Right cardiac atrium (tissue), 5 donors: Measurements from ENCODE around the gene FCN2. TPM values are rescaled to one million over a fixed set of nuclear protein-coding genes. Genes with fewer than 3 reads are reported as not detected.

ENCODE experiments used
- microRNA-seq, 2 donors: library from miRNA; unstranded; fragments of <30 nt; microRNA quantifications; one replicate each; pipeline ENCODE4 v1.2.0, GENCODE V29; 2020 to 2021
- polyA plus RNA-seq: library from polyadenylated mRNA; stranded (reverse); fragments of 200-250 nt; gene quantifications from one replicate; pipeline ENCODE4 v1.2.3, GENCODE V29; 2013
- total RNA-seq, 4 donors: library from RNA; stranded (reverse); fragmentation: NEBNext Ultra II Directional; extraction: Animal tissue kit (Norgen Biotek cat#: 25700); gene quantifications; one replicate each; pipeline ENCODE4 v1.2.1, GENCODE V29; 2021
- donor health status: healthy with polysubstance abuse.
- donor health status: DM: no; HTN: yes; CAD: no.
- donor health status: DM: no; HTN: no; CAD: no.
- donor health status: DM: no; HTN: yes; CAD: no; lungs with severe emphysema.
- donor health status: DM: yes; HTN: yes; CAD: no.

The FCN2 gene
- total and polyA plus RNA-seq, 5 donors, result 0.72 TPM; not detected in 4

Small RNA genes within 50 kb of the gene (microRNA-seq; reads per million reads assigned to microRNA genes)
- gene MIR3689A, result 0 reads per million in 2 donors
- gene MIR3689B, result 0 reads per million in 2 donors
- 0 reads per million in 2 donors for gene MIR3689C
- 0 reads per million in 2 donors for gene MIR3689D1
- gene MIR3689D2, result 0 reads per million in 2 donors
- 0 reads per million in 2 donors for gene MIR3689E
- 0 reads per million in 2 donors for gene MIR3689F

Other genes with a start within 250 kb of the FCN2 start
- gene COL5A1, start 239.0 kb upstream of the FCN2 start, total RNA-seq, result 10 to 100 TPM; 16.0 to 35.8 (median 26.1) TPM
- 15.4 TPM for gene COL5A1, start 239.0 kb upstream of the FCN2 start, polyA plus RNA-seq
- 1 to 10 TPM; 1.4 to 6.0 (median 3.0) TPM for gene FCN1, start 37.1 kb downstream of the FCN2 start, total RNA-seq
- gene FCN1, start 37.1 kb downstream of the FCN2 start, polyA plus RNA-seq, result 1.7 TPM
- gene OLFM1, start 206.9 kb downstream of the FCN2 start, total RNA-seq, result 10 to 100 TPM in 2 of 4 donors, 1 to 10 TPM in 2; 8.8 to 19.0 (median 9.5) TPM
- 19.1 TPM for gene OLFM1, start 206.9 kb downstream of the FCN2 start, polyA plus RNA-seq